Measurements from ENCODE around the gene HAO2. TPM values are rescaled to one million over a fixed set of nuclear protein-coding genes. Genes with fewer than 3 reads are reported as not detected.

Gene HAO2
- total and polyA plus RNA-seq, 7 donors: not detected

- no peaks in the 10 kb centered on the region for H3K9me3 ChIP-seq
- H3K36me3 ChIP-seq (ENCODE audit: insufficient read depth in 1 of 2, low read depth in 1 of 2): no peaks in the 10 kb centered on the region
- ATAC-seq (no peak), DNase-seq (no peak)
- intact Hi-C loops (cut with DNase I): no loop called here
- no peak overlapping the region for H3K27ac ChIP-seq
- TF ChIP-seq CTCF (IDR thresholded peaks at IDR 0.05): no peak
- WGBS, 3 donors: 87 to 92% (median 91%) methylated on average over 3 of the region's 3 CpGs
- no peak overlapping the region for H3K4me3 ChIP-seq
- no peaks in the 10 kb centered on the region for H3K27me3 ChIP-seq (ENCODE audit: insufficient read depth in 3 of 3, low read length in 2 of 3)
- H3K4me1 ChIP-seq: no peaks in the 10 kb centered on the region
Observed at GRCh38 chr1:119338757-119339156, 29.8 kb upstream of the HAO2 start.

DNA sequence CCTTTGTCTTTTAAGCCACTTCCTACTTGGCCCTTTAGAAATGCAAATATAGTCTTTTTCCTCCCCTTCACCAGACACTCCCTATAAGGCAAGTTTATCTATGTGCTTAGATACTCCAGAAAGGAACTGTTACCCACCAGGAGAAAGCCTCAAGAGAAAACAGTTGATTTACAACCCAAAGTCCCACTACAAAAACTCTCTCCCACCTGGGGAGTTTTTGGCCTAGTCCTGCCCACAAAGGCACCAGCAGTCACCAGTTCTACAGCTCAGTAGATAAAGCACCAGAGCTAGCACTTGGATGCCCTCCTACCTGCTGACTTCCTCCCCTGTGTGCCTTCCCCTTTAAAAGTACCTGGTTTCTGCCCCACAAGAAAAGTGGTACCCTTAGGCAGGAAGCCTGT, 27.7 kb upstream of the HAO2 start:
- Histone ChIP-seq H3K4me1 (no peaks in the 10 kb centered on the region), H3K4me3 (no peak overlapping the region), H3K27me3 (ENCODE audit: insufficient read depth in 3 of 3, low read length in 2 of 3) (no peaks in the 10 kb centered on the region), H3K9me3 (no peaks in the 10 kb centered on the region), H3K27ac (no peak overlapping the region), H3K36me3 (ENCODE audit: insufficient read depth in 1 of 2, low read depth in 1 of 2) (no peaks in the 10 kb centered on the region)
- intact Hi-C loops (cut with DNase I): no loop called here
- DNase-seq: no peak
- no peak for TF ChIP-seq CTCF (IDR thresholded peaks at IDR 0.05)
- no peak for ATAC-seq

- H3K9me3 ChIP-seq: no peaks in the 10 kb centered on the region
- DNase-seq (no peak), ATAC-seq (no peak)
- H3K4me3 ChIP-seq: no peak overlapping the region
- H3K27me3 ChIP-seq (ENCODE audit: insufficient read depth in 3 of 3, low read length in 2 of 3): no peaks in the 10 kb centered on the region
- TF ChIP-seq CTCF (IDR thresholded peaks at IDR 0.05): no peak
- H3K27ac ChIP-seq: no peak overlapping the region
- WGBS, 3 donors: 84 to 89% (median 85%) methylated on average over 5 of the region's 5 CpGs
- H3K36me3 ChIP-seq (ENCODE audit: insufficient read depth in 1 of 2, low read depth in 1 of 2): no peaks in the 10 kb centered on the region
- intact Hi-C loops (cut with DNase I): no loop called here
- no peaks in the 10 kb centered on the region for H3K4me1 ChIP-seq
Observed at GRCh38 chr1:119341372-119341947, 27.1 kb upstream of the HAO2 start.

- no peak for ATAC-seq
- H3K27me3 ChIP-seq (ENCODE audit: insufficient read depth in 3 of 3, low read length in 2 of 3): no peaks in the 10 kb centered on the region
- no peak overlapping the region for H3K4me3 ChIP-seq
- intact Hi-C loops (cut with DNase I): no loop called here
- H3K4me1 ChIP-seq: no peaks in the 10 kb centered on the region
- DNase-seq: no peak
- no peak for TF ChIP-seq CTCF (IDR thresholded peaks at IDR 0.05)
- H3K9me3 ChIP-seq: no peaks in the 10 kb centered on the region
- H3K36me3 ChIP-seq (ENCODE audit: insufficient read depth in 1 of 2, low read depth in 1 of 2): no peaks in the 10 kb centered on the region
- no peak overlapping the region for H3K27ac ChIP-seq
Observed at GRCh38 chr1:119345398-119345797, 23.2 kb upstream of the HAO2 start.

GRCh38 chr1:119347858-119348257, 20.7 kb upstream of the HAO2 start:
- WGBS, 3 donors: 33 to 67% (median 53%) methylated on average over 1 of the region's 1 CpG
- no peak for TF ChIP-seq CTCF (IDR thresholded peaks at IDR 0.05)

More at GRCh38 chr1:119347858-119348257, 20.7 kb upstream of the HAO2 start:
- Histone ChIP-seq H3K27ac (no peak overlapping the region), H3K4me3 (no peak overlapping the region), H3K36me3 (ENCODE audit: insufficient read depth in 1 of 2, low read depth in 1 of 2) (no peaks in the 10 kb centered on the region), H3K4me1 (no peaks in the 10 kb centered on the region), H3K27me3 (ENCODE audit: insufficient read depth in 3 of 3, low read length in 2 of 3) (no peaks in the 10 kb centered on the region), H3K9me3 (no peaks in the 10 kb centered on the region)
- DNase-seq (no peak), ATAC-seq (no peak)
- intact Hi-C loops (cut with DNase I): no loop called here

All from psoas muscle (tissue), 8 donors.